GM12892 (cell line): Measurements from ENCODE around the gene P2RY12.

Source experiments
- POLR2A ChIP-seq: IDR thresholded peaks from 2 replicates; pipeline ENCODE4 v1.6.1; 2011; ENCODE audit warnings: low read depth, low read length, control low read depth
- POLR2AphosphoS5 ChIP-seq: IDR thresholded peaks from 2 replicates; pipeline ENCODE4 v1.6.1; 2011; ENCODE audit warnings: low read depth, low read length, control low read depth
- TAF1 ChIP-seq: IDR thresholded peaks from 2 replicates; pipeline ENCODE4 v1.6.1; 2011; ENCODE audit warnings: low read depth, mild to moderate bottlenecking, control low read depth, low read length, borderline replicate concordance

DNA sequence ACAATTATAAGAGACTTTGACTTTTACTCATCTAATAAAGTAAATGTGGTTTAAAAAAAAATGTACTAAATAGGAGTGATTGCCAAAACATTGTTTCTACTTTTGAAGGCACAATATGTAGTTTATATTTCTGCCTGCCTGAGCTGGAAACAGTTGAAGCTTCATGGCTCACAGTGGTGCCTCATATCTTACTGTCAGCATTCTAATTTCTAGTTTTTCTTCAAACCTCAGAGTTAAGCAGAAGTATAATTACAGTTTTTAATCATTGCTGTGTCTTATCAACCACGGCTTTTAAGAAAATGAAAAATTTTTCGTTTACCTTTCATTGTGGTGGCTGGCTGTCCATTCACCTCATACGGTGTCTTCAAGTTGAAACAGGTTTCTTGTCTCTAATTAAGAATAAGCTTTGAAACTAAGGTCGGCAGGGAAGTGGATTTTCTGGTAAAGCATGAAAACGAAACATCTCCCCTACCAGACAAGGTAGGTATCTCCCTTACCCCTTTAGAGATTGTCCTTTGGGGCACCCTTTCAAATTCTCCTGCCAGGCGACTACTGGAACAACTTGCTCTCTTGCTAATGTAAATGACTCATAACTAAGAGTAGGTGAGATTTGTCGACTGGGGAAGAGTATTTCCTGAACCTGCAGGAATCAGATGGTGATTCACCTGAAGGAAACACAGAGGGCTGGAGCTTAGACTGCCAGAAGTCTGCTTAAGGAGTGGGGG, 68.1 kb downstream of the P2RY12 start, which contains the start of gene GPR87:
- TF ChIP-seq POLR2A (no peak), POLR2AphosphoS5 (no peak), TAF1 (no peak)
